ENCODE data around the gene DENND1A.
A peak's percentile ranks its signal among the peaks of the same experiment; 100 is the strongest.

Gene DENND1A

DNA sequence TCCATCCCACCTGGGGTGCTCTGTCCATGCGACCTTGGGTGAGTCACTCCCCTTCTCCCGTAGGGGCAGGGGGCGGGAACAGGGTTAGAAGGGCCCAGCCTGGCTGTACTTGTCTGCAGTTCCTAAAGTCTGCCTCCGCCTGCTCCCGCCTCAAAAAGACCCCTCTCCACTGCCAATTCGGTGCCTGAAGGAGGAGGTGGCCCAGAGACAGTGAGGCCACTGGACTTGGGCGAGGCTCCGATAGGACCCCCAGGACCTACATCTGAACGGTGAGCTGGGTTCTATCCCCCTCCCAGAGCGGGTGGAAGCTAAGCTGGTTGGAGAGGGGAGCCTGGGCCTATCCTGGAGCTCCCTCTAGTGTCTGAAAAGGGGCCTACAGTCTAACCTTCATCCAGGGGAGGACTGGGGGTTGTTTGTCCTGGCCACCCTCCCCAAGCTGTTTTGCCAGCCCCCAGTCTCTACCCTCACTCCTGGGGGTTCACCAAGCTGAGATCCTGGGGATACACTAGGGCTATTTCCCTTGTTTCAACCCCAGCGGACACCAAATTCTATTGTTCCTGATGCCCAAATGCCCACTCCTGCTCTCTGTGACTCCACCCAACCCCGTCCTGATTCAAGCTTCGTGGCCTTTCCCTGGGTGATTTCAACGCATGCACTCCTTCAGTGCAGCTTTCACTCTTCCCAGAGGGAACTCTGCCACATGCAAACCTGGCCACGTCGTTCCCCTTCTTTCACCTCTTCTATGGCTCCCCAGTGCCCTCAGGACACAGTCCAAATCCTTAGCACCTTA is 580.0 kb downstream of the DENND1A start:
- H4K20me1 ChIP-seq (ENCODE audit: low read depth, low read length) = no peaks in the 10 kb centered on the region
- no peaks in the 10 kb centered on the region for H3K9me3 ChIP-seq (ENCODE audit: insufficient read depth, low read length)
- H3K27me3 ChIP-seq (ENCODE audit: low read length) = no peaks in the 10 kb centered on the region
- H3K9ac ChIP-seq (ENCODE audit: low read length) = no peak overlapping the region
- no peak overlapping the region for H3K4me3 ChIP-seq (ENCODE audit: insufficient read depth, low read length, poor library complexity, severe bottlenecking)
- H3F3A ChIP-seq (ENCODE audit: insufficient read depth) = peaks cover 35% of the 10 kb centered on the region; the same call in 1 of the 2 replicates
- H3K9me2 ChIP-seq (replicated peaks; ENCODE audit: insufficient read depth, low read length) = no peaks in the 10 kb centered on the region
- H3K27ac ChIP-seq (ENCODE audit: low read depth, low read length) = no peak overlapping the region
- no peak for TF ChIP-seq EZH2phosphoT487 (conservative IDR thresholded peaks at IDR 0.05; ENCODE audit: low read length)
- TF ChIP-seq, protein P1, sequence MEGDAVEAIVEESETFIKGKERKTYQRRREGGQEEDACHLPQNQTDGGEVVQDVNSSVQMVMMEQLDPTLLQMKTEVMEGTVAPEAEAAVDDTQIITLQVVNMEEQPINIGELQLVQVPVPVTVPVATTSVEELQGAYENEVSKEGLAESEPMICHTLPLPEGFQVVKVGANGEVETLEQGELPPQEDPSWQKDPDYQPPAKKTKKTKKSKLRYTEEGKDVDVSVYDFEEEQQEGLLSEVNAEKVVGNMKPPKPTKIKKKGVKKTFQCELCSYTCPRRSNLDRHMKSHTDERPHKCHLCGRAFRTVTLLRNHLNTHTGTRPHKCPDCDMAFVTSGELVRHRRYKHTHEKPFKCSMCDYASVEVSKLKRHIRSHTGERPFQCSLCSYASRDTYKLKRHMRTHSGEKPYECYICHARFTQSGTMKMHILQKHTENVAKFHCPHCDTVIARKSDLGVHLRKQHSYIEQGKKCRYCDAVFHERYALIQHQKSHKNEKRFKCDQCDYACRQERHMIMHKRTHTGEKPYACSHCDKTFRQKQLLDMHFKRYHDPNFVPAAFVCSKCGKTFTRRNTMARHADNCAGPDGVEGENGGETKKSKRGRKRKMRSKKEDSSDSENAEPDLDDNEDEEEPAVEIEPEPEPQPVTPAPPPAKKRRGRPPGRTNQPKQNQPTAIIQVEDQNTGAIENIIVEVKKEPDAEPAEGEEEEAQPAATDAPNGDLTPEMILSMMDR (IDR thresholded peaks at IDR 0.05; ENCODE audit: insufficient read depth, low read length, poor library complexity, severe bottlenecking) = peak; percentile 68
- H3K36me3 ChIP-seq (ENCODE audit: low read length) = no peaks in the 10 kb centered on the region
- no peaks in the 10 kb centered on the region for H3K79me2 ChIP-seq (ENCODE audit: insufficient read depth, low read length)
- no peak overlapping the region for H2AFZ ChIP-seq (ENCODE audit: low read depth, low read length, severe bottlenecking)
- H3K4me2 ChIP-seq (ENCODE audit: low read depth, low read length, poor library complexity, severe bottlenecking) = peak overlapping the region; percentile 43

DNA sequence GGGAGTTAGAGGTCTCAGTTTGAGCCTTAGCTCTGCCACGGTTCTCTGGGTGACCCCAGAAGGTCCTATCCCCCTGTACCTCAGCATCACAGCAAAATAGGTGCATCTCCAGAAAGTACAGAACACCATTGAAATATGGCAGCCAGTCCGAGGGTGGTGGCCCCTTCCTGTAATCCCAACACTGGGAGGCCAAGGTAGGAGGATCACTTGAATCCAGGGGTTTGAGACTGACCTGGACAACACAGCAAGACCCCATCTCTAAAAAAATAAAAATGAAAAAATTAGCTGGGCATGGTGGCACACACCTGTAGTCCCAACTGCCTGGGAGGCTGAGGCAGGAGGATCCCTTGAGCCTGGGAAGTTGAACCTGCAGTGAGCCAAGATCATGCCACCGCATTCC is 580.9 kb downstream of the DENND1A start:
- H3K36me3 ChIP-seq (ENCODE audit: low read length) = no peaks in the 10 kb centered on the region
- TF ChIP-seq EZH2phosphoT487 (conservative IDR thresholded peaks at IDR 0.05; ENCODE audit: low read length) = no peak
- H3K9me2 ChIP-seq (replicated peaks; ENCODE audit: insufficient read depth, low read length) = no peaks in the 10 kb centered on the region
- H4K20me1 ChIP-seq (ENCODE audit: low read depth, low read length) = no peaks in the 10 kb centered on the region
- H3K9ac ChIP-seq (ENCODE audit: low read length) = no peak overlapping the region
- H3F3A ChIP-seq (ENCODE audit: insufficient read depth) = peaks cover 43% of the 10 kb centered on the region
- no peaks in the 10 kb centered on the region for H3K79me2 ChIP-seq (ENCODE audit: insufficient read depth, low read length)
- H3K4me2 ChIP-seq (ENCODE audit: low read depth, low read length, poor library complexity, severe bottlenecking) = no peak overlapping the region
- no peaks in the 10 kb centered on the region for H3K9me3 ChIP-seq (ENCODE audit: insufficient read depth, low read length)
- no peak overlapping the region for H2AFZ ChIP-seq (ENCODE audit: low read depth, low read length, severe bottlenecking)
- no peaks in the 10 kb centered on the region for H3K27me3 ChIP-seq (ENCODE audit: low read length)
- H3K27ac ChIP-seq (ENCODE audit: low read depth, low read length) = peak overlapping the region; percentile 14
- no peak overlapping the region for H3K4me3 ChIP-seq (ENCODE audit: insufficient read depth, low read length, poor library complexity, severe bottlenecking)

DNA sequence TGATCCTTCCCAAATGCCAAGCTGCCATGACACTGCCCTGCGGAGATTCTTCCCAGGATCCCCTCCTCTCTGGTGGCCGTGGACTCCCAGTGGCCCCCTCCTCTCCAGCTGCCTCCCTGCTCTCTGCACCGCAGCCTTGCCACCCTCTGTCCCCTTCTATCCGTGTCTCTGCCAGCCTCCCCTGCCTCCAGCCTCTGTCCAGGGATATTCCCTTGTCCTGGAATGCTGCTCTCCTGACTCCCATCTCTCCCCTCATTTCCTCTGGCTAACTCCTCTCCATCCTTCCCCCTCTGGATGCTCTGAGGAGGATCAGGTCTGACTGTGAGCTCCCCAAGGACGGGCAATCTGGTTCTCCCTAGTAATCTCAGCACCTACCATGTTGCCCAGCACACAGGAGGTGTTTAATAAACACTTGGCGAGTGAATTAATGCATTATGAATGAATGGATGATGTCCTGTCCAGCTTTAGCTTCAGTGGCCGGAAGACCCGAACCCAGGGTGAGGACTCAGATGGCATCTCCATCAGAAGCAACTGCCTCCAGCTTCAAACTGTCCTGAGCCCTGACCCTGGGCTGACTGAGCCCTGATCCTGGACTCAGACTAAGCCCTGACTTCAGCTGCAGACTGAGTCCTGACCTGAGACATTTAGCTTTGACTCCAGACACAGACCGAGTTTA is 581.5 kb downstream of the DENND1A start:
- peaks cover 49% of the 10 kb centered on the region for H3F3A ChIP-seq (ENCODE audit: insufficient read depth)
- no peaks in the 10 kb centered on the region for H3K27me3 ChIP-seq (ENCODE audit: low read length)
- H3K4me2 ChIP-seq (ENCODE audit: low read depth, low read length, poor library complexity, severe bottlenecking) = no peak overlapping the region
- peak overlapping the region; percentile 14 for H3K27ac ChIP-seq (ENCODE audit: low read depth, low read length)
- H3K9me3 ChIP-seq (ENCODE audit: insufficient read depth, low read length) = no peaks in the 10 kb centered on the region
- no peaks in the 10 kb centered on the region for H3K9me2 ChIP-seq (replicated peaks; ENCODE audit: insufficient read depth, low read length)
- no peaks in the 10 kb centered on the region for H3K79me2 ChIP-seq (ENCODE audit: insufficient read depth, low read length)
- H3K4me3 ChIP-seq (ENCODE audit: insufficient read depth, low read length, poor library complexity, severe bottlenecking) = no peak overlapping the region
- H4K20me1 ChIP-seq (ENCODE audit: low read depth, low read length) = no peaks in the 10 kb centered on the region
- H2AFZ ChIP-seq (ENCODE audit: low read depth, low read length, severe bottlenecking) = no peak overlapping the region
- no peaks in the 10 kb centered on the region for H3K36me3 ChIP-seq (ENCODE audit: low read length)
- no peak overlapping the region for H3K9ac ChIP-seq (ENCODE audit: low read length)
- TF ChIP-seq, protein P1 (IDR thresholded peaks at IDR 0.05; ENCODE audit: insufficient read depth, low read length, poor library complexity, severe bottlenecking) = no peak
- TF ChIP-seq EZH2phosphoT487 (conservative IDR thresholded peaks at IDR 0.05; ENCODE audit: low read length) = no peak

Measured in SU-DHL-6 (cell line).